Psoas muscle (tissue), 8 donors: ENCODE results near the gene B3GNT3. TPM values are rescaled to one million over a fixed set of nuclear protein-coding genes. Genes with fewer than 3 reads are reported as not detected.
"Not testable (repeated sequence)": the region's sequence is repeated elsewhere in the genome, so short reads cannot be mapped to it uniquely, and the experiment has no call there.

Experiments used
- ATAC-seq, 4 donors: fragments of 200-7000 bp; cut with Tn5 transposase; one replicate each; pipeline ENCODE4 v1.9.1; 2020; ENCODE audit warnings: moderate library complexity in 3 of 4, mild to moderate bottlenecking in 2 of 4
- DNase-seq, 2 donors: peaks; one replicate each; pipeline ENCODE4 v3.0.0-alpha.2; 2020
- H3K27ac ChIP-seq: fragments of 200-600 bp; one replicate; pipeline ENCODE4 v1.8.0; 2022
- H3K27me3 ChIP-seq, 3 donors: fragments of 200-600 bp in 1 of 3; one replicate each; pipeline versions ENCODE4 v1.6.1 to v1.8.0; 2013 to 2022; ENCODE audit warnings: low read length in 2 of 3, mild to moderate bottlenecking in 2 of 3, moderate library complexity in 1 of 3; ENCODE audit not compliant: insufficient read depth in 3 of 3
- H3K36me3 ChIP-seq, 2 donors: fragments of 200-600 bp in 1 of 2; one replicate each; pipeline versions ENCODE4 v1.6.1 to v1.8.0; 2013 to 2022; ENCODE audit warnings: low read depth in 1 of 2, mild to moderate bottlenecking in 1 of 2, moderate library complexity in 1 of 2; ENCODE audit not compliant: insufficient read depth in 1 of 2
- H3K4me1 ChIP-seq: fragments of 200-600 bp; one replicate; pipeline ENCODE4 v1.8.0; 2022
- H3K4me3 ChIP-seq: fragments of 200-600 bp; one replicate; pipeline ENCODE4 v1.8.0; 2022; ENCODE audit warnings: mild to moderate bottlenecking
- H3K9me3 ChIP-seq: fragments of 200-600 bp; one replicate; pipeline ENCODE4 v1.8.0; 2022
- WGBS, 3 donors: extraction: QIAGEN DNeasy Blood & Tissue Kit; methylation state at CpG; one replicate each; pipeline versions ENCODE4 v1.1.6 to v1.1.7; 2013; 5-methylcytosine and 5-hydroxymethylcytosine counted together
- intact Hi-C, 2 donors: fragments of 100-400 bp; cut with DNase I; formaldehyde crosslinking; loops; one replicate each; pipeline versions ENCODE4 v1.11.0 to v1.14.2; 2022
- polyA plus RNA-seq, 3 donors: library from polyadenylated mRNA; stranded (reverse); fragments of 200-250 nt; gene quantifications; one replicate each; pipeline ENCODE4 v1.2.3, GENCODE V29; 2013
- total RNA-seq, 4 donors: library from RNA; stranded (reverse); fragmentation: NEBNext Ultra II Directional in 2 of 4; extraction: Animal tissue kit (Norgen Biotek cat#: 25700) in 2 of 4; gene quantifications; one replicate each; pipeline versions ENCODE4 v1.2.1 to v1.2.4, GENCODE V29; 2021 to 2023
- TF ChIP-seq, protein P1 (sequence below): fragments of 200-600 bp; IDR thresholded peaks from one replicate; pipeline ENCODE4 v1.8.0; 2022; ENCODE audit warnings: antibody characterized with exemption
- donor health status: healthy with polysubstance abuse.
- donor health status: DM: no; HTN: no; CAD: no; lungs with moderate emphysema.
- donor health status: Bipolar disorder and iron deficiency.
- donor health status: healthy.
- donor health status: DM: yes; HTN: yes; CAD: no.
- donor health status: DM: no; HTN: no; CAD: no.
- donor health status: DM: no; HTN: no; CAD: no.
- donor health status: DM: yes; HTN: yes; CAD: no.

B3GNT3 gene
- total and polyA plus RNA-seq, 7 donors = 0.03 to 0.38 (median 0.08) TPM; not detected in 4

DNA sequence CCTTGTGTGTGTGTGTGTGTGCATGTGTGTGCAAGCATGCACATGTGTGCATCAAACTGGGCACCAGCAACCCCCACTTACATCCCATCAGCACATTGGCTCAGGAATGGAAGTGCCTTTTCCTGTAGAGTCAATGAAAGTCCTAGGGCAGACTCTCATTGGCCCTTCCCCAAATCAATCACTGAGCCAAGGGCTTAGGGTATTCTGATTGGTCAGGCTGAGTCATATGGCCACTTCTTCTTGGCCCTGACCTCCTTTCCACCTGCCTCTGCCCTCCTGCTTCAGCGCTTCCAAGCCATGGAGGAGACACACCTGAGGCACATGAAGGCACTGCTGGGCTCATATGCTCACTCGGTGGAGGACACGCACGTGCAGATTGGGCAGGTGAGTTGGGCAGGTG, 22.8 kb upstream of the B3GNT3 start:
- no peak for DNase-seq
- intact Hi-C loops = no loop called here

DNA sequence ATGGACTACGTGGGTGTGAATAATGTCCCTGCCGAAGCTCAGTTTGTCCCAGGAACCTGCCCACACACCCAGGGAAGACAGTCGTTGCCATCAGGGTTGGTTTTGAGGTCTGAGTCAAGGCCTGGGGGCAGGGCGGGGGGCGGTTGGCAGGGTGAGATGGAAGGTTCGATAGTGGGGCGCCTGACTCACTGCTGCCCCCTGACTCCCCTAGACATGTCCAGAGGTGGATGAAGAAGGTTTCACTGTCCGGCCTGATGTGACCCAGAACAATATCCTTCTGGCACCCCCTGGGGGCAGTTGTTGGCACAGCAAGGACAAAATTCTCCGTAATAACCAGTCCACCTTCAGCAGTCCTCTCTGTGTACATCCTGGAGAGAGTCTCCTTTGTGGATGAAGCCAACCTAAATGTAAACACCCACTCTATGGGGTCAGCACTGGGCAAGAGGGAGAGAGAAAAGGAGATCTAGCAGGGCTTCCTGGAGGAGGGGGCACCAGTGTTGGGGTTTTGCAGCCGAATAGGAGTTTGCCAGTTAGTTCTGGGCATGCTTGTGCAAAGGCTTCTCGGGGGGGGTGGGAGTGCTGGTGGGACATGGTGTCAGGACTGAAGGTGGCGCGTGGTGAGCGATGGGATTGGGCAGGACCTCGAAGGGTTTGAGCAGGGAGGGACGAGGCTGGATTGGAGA, 19.6 kb upstream of the B3GNT3 start:
- intact Hi-C loops = no loop called here
- Histone ChIP-seq H3K27ac (no peak overlapping the region), H3K4me1 (no peaks in the 10 kb centered on the region), H3K36me3 (no peaks in the 10 kb centered on the region), H3K9me3 (no peaks in the 10 kb centered on the region), H3K4me3 (no peak overlapping the region), H3K27me3 (peaks cover 0 to 44% (median 15%) of the 10 kb centered on the region in 3 donors)
- WGBS, 3 donors = 56 to 63% (median 59%) methylated on average over 16 of the region's 16 CpGs
- DNase-seq (no peak), ATAC-seq (no peak)
- TF ChIP-seq, protein P1, sequence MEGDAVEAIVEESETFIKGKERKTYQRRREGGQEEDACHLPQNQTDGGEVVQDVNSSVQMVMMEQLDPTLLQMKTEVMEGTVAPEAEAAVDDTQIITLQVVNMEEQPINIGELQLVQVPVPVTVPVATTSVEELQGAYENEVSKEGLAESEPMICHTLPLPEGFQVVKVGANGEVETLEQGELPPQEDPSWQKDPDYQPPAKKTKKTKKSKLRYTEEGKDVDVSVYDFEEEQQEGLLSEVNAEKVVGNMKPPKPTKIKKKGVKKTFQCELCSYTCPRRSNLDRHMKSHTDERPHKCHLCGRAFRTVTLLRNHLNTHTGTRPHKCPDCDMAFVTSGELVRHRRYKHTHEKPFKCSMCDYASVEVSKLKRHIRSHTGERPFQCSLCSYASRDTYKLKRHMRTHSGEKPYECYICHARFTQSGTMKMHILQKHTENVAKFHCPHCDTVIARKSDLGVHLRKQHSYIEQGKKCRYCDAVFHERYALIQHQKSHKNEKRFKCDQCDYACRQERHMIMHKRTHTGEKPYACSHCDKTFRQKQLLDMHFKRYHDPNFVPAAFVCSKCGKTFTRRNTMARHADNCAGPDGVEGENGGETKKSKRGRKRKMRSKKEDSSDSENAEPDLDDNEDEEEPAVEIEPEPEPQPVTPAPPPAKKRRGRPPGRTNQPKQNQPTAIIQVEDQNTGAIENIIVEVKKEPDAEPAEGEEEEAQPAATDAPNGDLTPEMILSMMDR = no peak

More for the DNA sequence above, 22.8 kb upstream of the B3GNT3 start:
- Histone ChIP-seq H3K27ac (no peak overlapping the region), H3K9me3 (no peaks in the 10 kb centered on the region), H3K4me1 (no peaks in the 10 kb centered on the region), H3K27me3 (peaks cover 0 to 21% (median 6%) of the 10 kb centered on the region in 3 donors), H3K36me3 (no peaks in the 10 kb centered on the region), H3K4me3 (no peak overlapping the region)
- TF ChIP-seq, protein P1 = no peak
- ATAC-seq = no peak
- 90 to 95% (median 91%) methylated on average over 4 of the region's 4 CpGs for WGBS, 3 donors

DNA sequence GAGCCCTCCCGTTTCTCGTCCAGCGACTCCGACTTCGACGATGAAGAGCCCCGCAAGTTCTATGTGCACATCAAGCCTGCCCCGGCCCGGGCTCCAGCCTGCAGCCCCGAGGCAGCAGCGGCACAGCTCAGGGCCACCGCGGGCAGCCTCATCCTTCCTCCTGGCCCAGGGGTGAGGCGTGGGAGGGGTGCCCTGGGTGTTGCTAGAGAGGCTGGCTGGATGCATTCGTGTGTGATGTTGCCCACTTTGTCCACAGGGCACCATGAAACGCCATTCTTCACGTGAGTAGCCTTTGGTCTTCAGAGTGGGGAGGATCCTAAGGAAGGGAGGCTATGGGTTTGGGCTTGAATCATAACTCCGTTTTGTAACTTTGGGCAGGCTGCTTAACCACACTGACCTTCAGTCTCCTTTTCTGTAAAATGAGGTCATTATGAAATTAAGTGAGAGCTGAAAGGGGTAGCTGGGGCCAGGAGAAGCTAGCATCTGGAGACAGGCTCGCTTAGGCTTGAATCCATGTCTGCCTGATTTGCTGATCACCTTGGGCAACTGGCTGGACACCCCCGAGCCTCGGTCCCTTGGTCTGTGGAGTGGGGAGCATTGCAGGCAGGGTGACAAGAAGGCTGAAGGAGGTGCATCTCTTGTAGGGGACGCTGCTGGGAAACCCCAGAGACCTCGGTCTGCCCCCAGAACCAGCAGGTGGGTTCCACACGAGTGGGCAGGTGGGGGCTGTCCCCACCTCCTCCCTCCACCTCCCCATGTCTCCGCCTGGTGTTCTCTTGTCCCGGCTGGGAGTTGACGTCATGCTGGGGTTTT, 18.7 kb upstream of the B3GNT3 start:
- Histone ChIP-seq H3K4me3 (no peak overlapping the region), H3K9me3 (no peaks in the 10 kb centered on the region), H3K27me3 (peaks cover 0 to 46% (median 20%) of the 10 kb centered on the region in 3 donors), H3K27ac (no peak overlapping the region), H3K4me1 (no peaks in the 10 kb centered on the region), H3K36me3 (no peaks in the 10 kb centered on the region)
- DNase-seq = no peak
- no peak for ATAC-seq
- TF ChIP-seq, protein P1 = no peak
- 57 to 62% (median 58%) methylated on average over 27 of the region's 27 CpGs for WGBS, 3 donors
- intact Hi-C loops = no loop called here

DNA sequence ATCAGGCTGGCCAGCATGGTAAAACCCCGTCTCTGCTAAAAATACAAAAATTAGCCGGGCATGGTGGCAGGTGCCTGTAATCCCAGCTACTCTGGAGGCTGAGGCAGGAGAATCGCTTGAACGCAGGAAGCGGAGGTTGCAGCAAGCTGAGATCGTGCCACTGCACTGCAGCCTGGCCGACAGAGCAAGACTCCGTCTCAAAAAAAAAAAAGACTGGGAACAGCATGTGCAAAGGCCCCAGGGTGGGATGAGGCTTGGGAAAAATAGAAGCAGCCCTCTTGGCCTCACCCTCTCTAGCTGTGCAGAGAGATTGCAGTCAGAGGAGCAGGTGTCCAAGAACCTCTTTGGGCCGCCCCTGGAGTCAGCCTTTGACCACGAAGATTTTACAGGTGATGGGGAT, 17.1 kb upstream of the B3GNT3 start:
- intact Hi-C loops = not testable (repeated sequence)

More for the DNA sequence above, 17.1 kb upstream of the B3GNT3 start:
- H3K4me3 ChIP-seq, H3K4me1 ChIP-seq, ATAC-seq, H3K27ac ChIP-seq, DNase-seq, H3K36me3 ChIP-seq, H3K9me3 ChIP-seq: not testable (repeated sequence)
- 55 to 65% (median 62%) methylated on average over 10 of the region's 10 CpGs for WGBS, 3 donors
- peaks cover 0 to 59% (median 20%) of the 10 kb centered on the region in 3 donors for H3K27me3 ChIP-seq
